ENCODE data around the gene SMTNL1. TPM values are rescaled to one million over a fixed set of nuclear protein-coding genes. Genes with fewer than 3 reads are reported as not detected.
"Not testable (repeated sequence)": the region's sequence is repeated elsewhere in the genome, so short reads cannot be mapped to it uniquely, and the experiment has no call there.

Gene SMTNL1
- total RNA-seq, 1 donor from 2014 or later: not detected

- H3K27me3 Mint-ChIP-seq: peaks cover 4% of the 10 kb centered on the region
- peaks cover 16% of the 10 kb centered on the region for H3K4me1 Mint-ChIP-seq (ENCODE audit: unreplicated experiment)
- no peak for TF ChIP-seq CTCF (conservative IDR thresholded peaks at IDR 0.05)
- DNase-seq (ENCODE audit: extremely low spot score, unreplicated experiment): peak; percentile 95
- no peaks in the 10 kb centered on the region for H3K9me3 Mint-ChIP-seq
- H3K4me3 Mint-ChIP-seq: peak within 1 kb of the TSS; percentile 93
- H3K36me3 Mint-ChIP-seq: no peaks in the 10 kb centered on the region
- H3K27ac Mint-ChIP-seq: peak within 1 kb of the TSS; percentile 91
These were observed 6.5 kb upstream of the SMTNL1 start, which contains the start of gene TIMM10 for GRCh38 chr11:57530596-57531507. Gene TIMM10, minus strand, starts transcription at chr11:57530754. Its CDS starts 565 bp downstream, at chr11:57530189.

DNA sequence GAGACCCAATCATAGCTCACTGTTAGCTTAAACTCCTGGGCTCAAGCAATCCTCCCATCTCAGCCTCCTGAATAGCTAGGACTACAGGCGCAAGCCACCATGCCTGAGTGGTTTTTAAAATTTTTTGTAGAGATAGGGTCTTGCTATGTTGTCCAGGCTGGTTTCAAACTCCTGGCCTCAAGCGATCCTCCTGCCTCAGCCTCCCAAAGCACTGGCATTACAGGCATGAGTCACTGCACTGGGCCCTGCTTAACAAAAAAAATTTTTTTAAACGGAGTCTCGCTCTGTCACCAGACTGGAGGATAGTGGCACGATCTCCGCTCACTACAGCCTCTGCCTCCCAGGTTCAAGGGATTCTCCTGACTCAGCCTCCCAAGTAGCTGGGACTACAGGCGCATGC lies 2.9 kb upstream of the SMTNL1 start:
- not testable (repeated sequence) for H3K4me3 Mint-ChIP-seq; H3K27ac Mint-ChIP-seq; H3K4me1 Mint-ChIP-seq (ENCODE audit: unreplicated experiment); DNase-seq (ENCODE audit: extremely low spot score, unreplicated experiment); H3K36me3 Mint-ChIP-seq; H3K9me3 Mint-ChIP-seq; H3K27me3 Mint-ChIP-seq

DNA sequence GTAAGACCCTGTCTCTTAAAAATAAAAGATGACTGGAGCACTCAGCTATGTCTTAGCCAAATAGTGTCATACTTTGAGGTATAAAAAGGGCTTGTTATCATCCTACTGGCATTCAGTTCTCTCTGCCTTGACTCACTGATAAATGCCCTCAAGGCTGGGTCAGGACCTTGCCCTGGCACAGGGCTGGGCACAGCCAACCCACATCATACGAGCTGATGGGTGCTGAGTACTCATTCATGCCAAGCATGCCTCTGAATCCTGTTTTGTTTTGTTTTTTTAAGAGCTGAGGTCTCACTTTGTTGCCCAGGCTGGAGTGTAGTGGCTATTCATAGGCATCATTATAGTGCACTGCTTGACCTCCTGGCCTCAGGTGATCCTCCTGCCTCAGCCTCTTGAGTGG lies 1.9 kb downstream of the SMTNL1 start:
- DNase-seq (ENCODE audit: extremely low spot score, unreplicated experiment): no peak
- Mint-ChIP-seq H3K36me3 (no peaks in the 10 kb centered on the region), H3K27me3 (peaks cover 12% of the 10 kb centered on the region), H3K4me3 (no peak overlapping the region), H3K9me3 (no peaks in the 10 kb centered on the region), H3K27ac (no peak overlapping the region), H3K4me1 (ENCODE audit: unreplicated experiment) (peaks cover 9% of the 10 kb centered on the region)
- no peak for TF ChIP-seq CTCF (conservative IDR thresholded peaks at IDR 0.05)

- Mint-ChIP-seq H3K27ac (no peak overlapping the region), H3K4me3 (no peak overlapping the region), H3K9me3 (no peaks in the 10 kb centered on the region), H3K27me3 (peaks cover 7% of the 10 kb centered on the region), H3K36me3 (no peaks in the 10 kb centered on the region), H3K4me1 (ENCODE audit: unreplicated experiment) (peaks cover 9% of the 10 kb centered on the region)
- no peak for DNase-seq (ENCODE audit: extremely low spot score, unreplicated experiment)
- TF ChIP-seq CTCF (conservative IDR thresholded peaks at IDR 0.05): no peak
These were observed 3.8 kb downstream of the SMTNL1 start for GRCh38 chr11:57541169-57541568.

GRCh38 chr11:57542582-57542981 lies 5.2 kb downstream of the SMTNL1 start:
- H3K4me3 Mint-ChIP-seq: no peak overlapping the region
- no peak overlapping the region for H3K27ac Mint-ChIP-seq
- H3K36me3 Mint-ChIP-seq: no peaks in the 10 kb centered on the region

More at GRCh38 chr11:57542582-57542981, 5.2 kb downstream of the SMTNL1 start:
- no peaks in the 10 kb centered on the region for H3K9me3 Mint-ChIP-seq
- H3K27me3 Mint-ChIP-seq: peaks cover 4% of the 10 kb centered on the region
- no peak for TF ChIP-seq CTCF (conservative IDR thresholded peaks at IDR 0.05)
- peaks cover 9% of the 10 kb centered on the region for H3K4me1 Mint-ChIP-seq (ENCODE audit: unreplicated experiment)
- no peak for DNase-seq (ENCODE audit: extremely low spot score, unreplicated experiment)
